GM12873 (cell line): ENCODE measurements around the gene SRRM2.

Source experiments
- TF ChIP-seq, protein P1 (sequence below): IDR thresholded peaks from 2 replicates; pipeline ENCODE4 v1.5.1; 2012; ENCODE audit warnings: low read depth, mild to moderate bottlenecking, moderate library complexity, low read length, control low read depth; ENCODE audit not compliant: insufficient read depth; ENCODE audit errors: missing control alignments

The SRRM2 gene

DNA sequence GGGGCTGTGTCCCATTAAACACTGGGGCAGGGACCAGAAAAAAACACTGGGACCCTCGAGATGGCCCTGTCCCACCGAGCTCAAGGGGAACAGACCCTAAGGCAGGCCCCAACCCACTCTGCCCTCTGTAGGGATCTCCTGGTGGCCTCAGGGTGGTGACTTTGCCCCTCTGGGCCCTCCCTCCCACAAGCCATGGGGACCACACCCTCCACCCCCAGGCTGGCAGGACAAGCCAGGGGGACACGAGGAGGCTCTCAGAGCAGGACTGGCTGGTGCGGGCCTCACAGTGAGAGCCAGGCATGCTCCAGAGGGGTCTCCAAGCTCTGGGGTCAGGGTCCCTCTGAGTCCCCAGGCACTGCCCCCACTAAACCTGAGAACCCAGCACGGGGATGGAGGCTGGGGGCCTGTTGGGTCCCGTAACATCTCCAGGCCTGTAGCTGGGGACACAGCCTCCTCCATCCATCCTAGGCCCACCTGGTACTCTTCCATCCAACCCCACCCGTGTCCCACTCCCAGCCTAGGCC is 14.5 kb upstream of the SRRM2 start:
- TF ChIP-seq, protein P1, sequence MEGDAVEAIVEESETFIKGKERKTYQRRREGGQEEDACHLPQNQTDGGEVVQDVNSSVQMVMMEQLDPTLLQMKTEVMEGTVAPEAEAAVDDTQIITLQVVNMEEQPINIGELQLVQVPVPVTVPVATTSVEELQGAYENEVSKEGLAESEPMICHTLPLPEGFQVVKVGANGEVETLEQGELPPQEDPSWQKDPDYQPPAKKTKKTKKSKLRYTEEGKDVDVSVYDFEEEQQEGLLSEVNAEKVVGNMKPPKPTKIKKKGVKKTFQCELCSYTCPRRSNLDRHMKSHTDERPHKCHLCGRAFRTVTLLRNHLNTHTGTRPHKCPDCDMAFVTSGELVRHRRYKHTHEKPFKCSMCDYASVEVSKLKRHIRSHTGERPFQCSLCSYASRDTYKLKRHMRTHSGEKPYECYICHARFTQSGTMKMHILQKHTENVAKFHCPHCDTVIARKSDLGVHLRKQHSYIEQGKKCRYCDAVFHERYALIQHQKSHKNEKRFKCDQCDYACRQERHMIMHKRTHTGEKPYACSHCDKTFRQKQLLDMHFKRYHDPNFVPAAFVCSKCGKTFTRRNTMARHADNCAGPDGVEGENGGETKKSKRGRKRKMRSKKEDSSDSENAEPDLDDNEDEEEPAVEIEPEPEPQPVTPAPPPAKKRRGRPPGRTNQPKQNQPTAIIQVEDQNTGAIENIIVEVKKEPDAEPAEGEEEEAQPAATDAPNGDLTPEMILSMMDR, result no peak

DNA sequence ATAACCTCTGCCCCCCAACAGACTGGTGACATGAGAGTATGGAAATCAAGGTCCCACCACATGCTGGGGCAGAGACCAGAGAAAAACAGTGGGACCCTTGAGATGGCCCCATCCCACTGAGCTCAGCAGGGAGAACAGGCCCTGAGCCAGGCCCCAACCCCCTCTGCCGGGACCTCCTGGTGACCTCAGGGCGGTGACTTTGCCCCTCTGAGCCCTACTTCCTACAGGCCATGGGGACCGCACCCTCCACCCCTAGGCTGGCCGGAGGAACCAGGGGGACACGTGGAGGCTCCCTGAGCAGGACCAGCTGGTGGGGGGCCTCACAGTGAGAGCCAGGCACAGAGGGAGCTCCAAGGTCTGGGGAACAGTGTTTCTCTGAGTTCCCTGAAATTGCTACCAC is 13.8 kb upstream of the SRRM2 start:
- TF ChIP-seq, protein P1, result no peak

GRCh38 chr16:2739625-2740430 is 12.6 kb upstream of the SRRM2 start:
- TF ChIP-seq, protein P1, result no peak

GRCh38 chr16:2740476-2740875 is 12.0 kb upstream of the SRRM2 start:
- TF ChIP-seq, protein P1, result no peak

DNA sequence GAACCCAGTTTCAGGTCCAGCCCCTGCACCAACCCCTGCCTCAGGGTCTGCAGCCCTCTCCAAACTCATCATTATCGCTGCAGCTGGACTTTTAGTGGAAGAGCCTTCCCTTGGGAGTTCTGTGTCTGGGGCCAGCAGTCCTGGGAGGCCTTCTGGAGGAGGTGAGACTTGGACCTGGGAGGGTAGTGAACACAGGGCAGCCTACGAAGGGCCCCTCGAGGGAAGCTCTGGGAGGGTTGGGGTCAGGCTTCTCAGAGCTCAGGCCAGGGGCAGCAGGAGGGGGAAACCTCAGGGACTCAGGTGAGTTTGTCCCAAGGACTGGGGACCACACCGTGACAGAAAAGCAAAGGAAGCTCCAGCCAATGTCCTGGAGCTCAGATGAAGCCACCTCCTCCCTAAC is 11.3 kb upstream of the SRRM2 start:
- TF ChIP-seq, protein P1, result no peak

- TF ChIP-seq, protein P1, result no peak
Measured at GRCh38 chr16:2742323-2743006, 10.0 kb upstream of the SRRM2 start.
